Stimulated activated CD4-positive, alpha-beta T cell treated with anti-CD3 and anti-CD28 coated beads, Interleukin-15, amount 100 ng/mL, for 1 hour (primary cell): ENCODE results near the gene PEX3.
A peak's percentile ranks its signal among the peaks of the same experiment; 100 is the strongest.

ENCODE experiments used
- DNase-seq, 2 donors: peaks; one replicate each; pipeline ENCODE4 v3.0.0-alpha.2; 2020; ENCODE audit warnings: low read depth in 1 of 2, low spot score in 1 of 2

Gene PEX3

DNA sequence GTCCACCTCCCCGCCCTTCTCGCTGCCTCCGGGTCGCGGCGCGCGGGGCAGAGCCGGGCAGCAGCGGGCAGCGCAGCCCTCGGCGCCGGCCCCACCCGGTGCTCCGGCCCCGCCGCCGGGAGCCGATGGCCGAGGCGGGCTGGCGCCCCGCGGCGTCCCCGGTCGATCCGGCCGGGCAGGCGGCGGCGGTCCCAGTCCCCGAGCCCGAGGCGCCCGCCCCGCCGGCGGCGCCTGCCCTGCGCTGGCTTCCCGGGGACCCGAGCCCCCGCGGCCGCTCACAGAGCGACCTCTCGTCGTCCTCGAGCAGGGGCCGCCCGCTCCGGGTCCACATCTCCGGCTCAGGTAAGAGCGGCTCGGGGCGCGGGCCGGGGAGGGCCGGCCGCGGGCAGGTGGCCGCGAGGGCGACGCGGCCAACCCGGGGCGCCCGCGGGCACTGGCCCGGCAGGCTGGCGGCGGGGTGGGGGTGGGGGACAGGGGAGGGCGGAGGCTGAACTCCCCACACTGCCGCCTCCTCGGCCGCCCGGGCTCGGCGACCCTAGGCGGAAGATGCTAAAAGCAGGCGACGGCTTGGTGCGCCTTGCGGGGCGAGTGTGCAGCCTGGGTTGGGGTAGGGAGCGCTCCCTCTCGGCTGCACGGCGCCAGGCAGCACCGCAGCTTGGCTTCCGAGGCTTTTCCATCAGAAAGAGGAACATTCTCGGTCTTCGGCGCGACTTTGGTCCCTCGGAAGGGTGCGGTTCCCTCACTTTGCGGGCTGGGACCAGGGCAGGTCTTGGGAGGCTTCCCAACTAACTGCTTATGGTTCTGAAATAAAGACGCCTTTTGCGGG, 86.5 kb downstream of the PEX3 start:
- peak; percentile 27 to 45 for DNase-seq

DNA sequence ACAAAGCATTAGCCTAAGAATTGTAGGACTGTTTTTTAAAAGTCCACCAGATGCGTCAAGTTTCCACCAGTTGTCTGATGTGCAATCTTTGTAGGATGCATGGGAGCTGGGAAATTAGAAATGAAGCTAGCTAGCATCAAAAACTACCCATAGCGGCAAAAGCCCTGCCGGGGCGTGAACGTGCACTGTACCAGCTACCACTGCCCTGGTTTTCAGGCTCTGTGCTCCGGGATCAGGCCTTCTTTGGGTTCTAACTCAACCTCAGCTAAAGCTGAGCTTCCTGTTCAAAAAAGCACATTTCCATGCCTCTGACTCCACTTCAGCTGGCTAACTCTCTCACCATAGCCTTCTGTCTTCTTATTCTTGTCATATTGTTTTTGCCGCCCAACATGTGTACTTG, 87.8 kb downstream of the PEX3 start:
- no peak for DNase-seq

DNA sequence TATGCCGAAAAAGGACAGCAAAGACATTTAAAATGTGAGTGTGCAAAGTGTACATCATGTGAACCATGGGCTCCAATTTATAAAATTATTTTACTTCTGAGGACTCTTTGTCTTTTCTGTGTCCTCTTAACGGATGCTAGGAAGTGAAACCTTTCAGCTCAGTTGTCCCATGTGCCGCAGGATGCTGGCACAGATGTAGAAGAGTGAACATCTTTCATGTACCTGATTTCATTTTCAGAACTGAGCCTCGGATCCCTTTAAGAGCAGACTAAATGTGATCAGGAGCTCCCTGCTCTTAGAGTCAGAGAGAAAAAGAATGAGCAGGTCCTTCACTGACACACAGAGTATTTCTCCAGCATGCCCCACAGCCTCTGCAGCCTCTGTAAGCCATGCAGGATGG, 88.5 kb downstream of the PEX3 start:
- DNase-seq = no peak

DNA sequence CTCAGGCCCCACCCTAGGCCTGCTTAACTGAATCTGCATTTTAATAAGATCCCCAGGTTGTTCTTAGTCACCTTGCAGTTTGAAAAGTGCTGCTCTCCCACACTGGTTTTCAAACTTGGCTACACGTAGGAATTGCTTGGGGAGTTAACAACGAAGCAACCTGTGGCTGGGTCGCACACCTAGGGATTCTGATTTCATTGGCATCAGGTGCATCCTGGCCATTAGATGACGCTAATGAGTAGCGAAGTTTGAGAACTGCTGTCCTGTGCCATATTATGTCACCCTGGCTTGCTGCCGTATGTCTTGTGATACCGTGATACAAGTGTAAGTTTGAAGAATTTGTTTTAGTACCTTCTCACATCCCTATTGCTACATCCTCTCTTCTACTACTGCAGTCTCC, 89.1 kb downstream of the PEX3 start:
- DNase-seq = no peak

DNA sequence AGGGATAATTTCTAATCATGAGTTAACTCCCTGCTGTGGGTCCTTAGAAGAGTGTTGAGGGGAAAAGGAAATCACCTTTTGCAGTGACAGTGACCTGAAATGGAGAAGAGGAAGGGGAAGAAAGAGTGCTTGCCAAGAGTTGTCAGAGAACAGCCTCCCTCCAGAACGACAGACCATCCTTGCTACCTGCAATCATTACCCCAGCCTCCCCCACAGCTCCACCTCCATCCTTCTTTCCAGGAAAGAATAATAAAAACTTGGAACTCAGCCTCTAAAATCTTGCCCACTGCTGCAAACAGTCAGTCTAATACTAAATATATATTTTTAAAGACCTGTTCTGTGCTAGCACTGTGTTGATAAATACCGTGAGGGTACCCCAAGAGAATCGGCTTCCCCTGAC, 89.6 kb downstream of the PEX3 start:
- DNase-seq = no peak
